SU-DHL-6 (cell line): ENCODE results near the gene RNASE4.

Experiments
- H2AFZ ChIP-seq: fragments of 200-600 bp; sonication (generic); 2 replicates; pipeline ENCODE4 v1.6.1; 2014; ENCODE audit warnings: low read depth, mild to moderate bottlenecking, moderate library complexity, mixed read lengths, antibody characterized with exemption, low read length; ENCODE audit not compliant: severe bottlenecking
- H3F3A ChIP-seq: fragments of 200-600 bp; shearing (Covaris generic); 2 replicates; pipeline ENCODE4 v1.6.0; 2016; ENCODE audit warnings: antibody characterized with exemption, mild to moderate bottlenecking; ENCODE audit not compliant: insufficient read depth
- H3K27ac ChIP-seq: fragments of 200-600 bp; sonication (generic); 2 replicates; pipeline ENCODE4 v1.5.1; 2016; ENCODE audit warnings: low read depth, mild to moderate bottlenecking, low read length, moderate library complexity, mixed read lengths
- H3K27me3 ChIP-seq: fragments of 200-600 bp; sonication (generic), shearing (Covaris generic); 2 replicates; pipeline ENCODE4 v1.6.0; 2014; ENCODE audit warnings: mild to moderate bottlenecking, low read length
- H3K36me3 ChIP-seq: fragments of 200-600 bp; sonication (generic); 2 replicates; pipeline ENCODE4 v1.6.1; 2014; ENCODE audit warnings: mild to moderate bottlenecking, low read length, mixed read lengths
- H3K4me2 ChIP-seq: fragments of 300-600, 200-600 bp; shearing (Covaris generic), sonication (generic); 2 replicates; pipeline ENCODE4 v1.6.0; 2014; ENCODE audit warnings: low read length, low read depth, mild to moderate bottlenecking; ENCODE audit not compliant: poor library complexity, severe bottlenecking
- H3K4me3 ChIP-seq: fragments of 200-600 bp; sonication (generic); 2 replicates; pipeline ENCODE4 v1.5.1; 2014; ENCODE audit warnings: antibody characterized with exemption, low read length, mild to moderate bottlenecking, mixed read lengths; ENCODE audit not compliant: insufficient read depth, poor library complexity, severe bottlenecking
- H3K79me2 ChIP-seq: fragments of 200-600 bp; sonication (generic); 2 replicates; pipeline ENCODE4 v1.6.1; 2014; ENCODE audit warnings: mild to moderate bottlenecking, low read length, moderate library complexity; ENCODE audit not compliant: insufficient read depth
- H3K9ac ChIP-seq: fragments of 200-600 bp; sonication (generic); 2 replicates; pipeline ENCODE4 v1.7.0; 2014; ENCODE audit warnings: mild to moderate bottlenecking, low read length
- H3K9me2 ChIP-seq: fragments of 200-600 bp; sonication (generic); replicated peaks from 2 replicates; pipeline ENCODE4 v1.6.1; 2014; ENCODE audit warnings: low read length; ENCODE audit not compliant: insufficient read depth
- H3K9me3 ChIP-seq: fragments of 200-600 bp; sonication (generic); 2 replicates; pipeline ENCODE4 v1.6.1; 2014; ENCODE audit warnings: low read length, mixed read lengths; ENCODE audit not compliant: insufficient read depth
- H4K20me1 ChIP-seq: fragments of 200-600 bp; sonication (generic); 2 replicates; pipeline ENCODE4 v1.6.1; 2014; ENCODE audit warnings: low read depth, mild to moderate bottlenecking, antibody characterized with exemption, low read length, moderate library complexity, mixed read lengths
- EZH2phosphoT487 ChIP-seq: fragments of 200-600 bp; sonication (generic), shearing (Covaris generic); conservative IDR thresholded peaks from 2 replicates; pipeline ENCODE4 v1.6.1; 2018; ENCODE audit warnings: mild to moderate bottlenecking, antibody characterized with exemption, low read length, moderate library complexity, mixed read lengths
- TF ChIP-seq, protein P1 (sequence below): fragments of 200-600 bp; sonication (generic); IDR thresholded peaks from one replicate; pipeline ENCODE4 v1.5.1; 2017; ENCODE audit warnings: antibody characterized with exemption, mild to moderate bottlenecking, low read length, moderate library complexity; ENCODE audit not compliant: insufficient read depth, poor library complexity, severe bottlenecking

Gene RNASE4

DNA sequence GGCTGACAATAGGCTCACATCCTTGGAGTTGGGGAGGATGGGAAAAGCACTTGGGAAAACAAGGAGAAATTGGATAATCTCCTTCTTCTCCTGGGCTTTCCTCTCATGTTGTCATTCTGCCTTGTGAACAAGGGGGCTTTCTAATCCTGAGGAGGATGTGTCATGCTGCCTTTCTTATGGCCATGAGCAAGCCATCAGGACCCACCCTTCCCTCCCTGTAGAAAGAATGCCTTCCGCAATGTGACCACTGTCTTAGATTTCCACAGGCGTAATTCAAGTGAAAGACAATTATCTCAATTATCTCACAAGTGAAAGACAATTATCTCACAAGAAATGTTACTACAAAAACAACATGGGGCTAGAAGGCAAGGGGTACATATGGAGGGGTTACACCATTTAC, 39.8 kb upstream of the RNASE4 start:
- Histone ChIP-seq H3F3A (no peaks in the 10 kb centered on the region), H3K4me2 (no peak overlapping the region), H3K36me3 (no peaks in the 10 kb centered on the region), H3K4me3 (no peak overlapping the region), H3K27me3 (no peaks in the 10 kb centered on the region), H3K79me2 (no peaks in the 10 kb centered on the region), H3K27ac (no peak overlapping the region), H4K20me1 (no peaks in the 10 kb centered on the region), H3K9ac (no peak overlapping the region), H3K9me2 (no peaks in the 10 kb centered on the region), H3K9me3 (no peaks in the 10 kb centered on the region), H2AFZ (no peak overlapping the region)
- no peak for TF ChIP-seq EZH2phosphoT487
- TF ChIP-seq, protein P1, sequence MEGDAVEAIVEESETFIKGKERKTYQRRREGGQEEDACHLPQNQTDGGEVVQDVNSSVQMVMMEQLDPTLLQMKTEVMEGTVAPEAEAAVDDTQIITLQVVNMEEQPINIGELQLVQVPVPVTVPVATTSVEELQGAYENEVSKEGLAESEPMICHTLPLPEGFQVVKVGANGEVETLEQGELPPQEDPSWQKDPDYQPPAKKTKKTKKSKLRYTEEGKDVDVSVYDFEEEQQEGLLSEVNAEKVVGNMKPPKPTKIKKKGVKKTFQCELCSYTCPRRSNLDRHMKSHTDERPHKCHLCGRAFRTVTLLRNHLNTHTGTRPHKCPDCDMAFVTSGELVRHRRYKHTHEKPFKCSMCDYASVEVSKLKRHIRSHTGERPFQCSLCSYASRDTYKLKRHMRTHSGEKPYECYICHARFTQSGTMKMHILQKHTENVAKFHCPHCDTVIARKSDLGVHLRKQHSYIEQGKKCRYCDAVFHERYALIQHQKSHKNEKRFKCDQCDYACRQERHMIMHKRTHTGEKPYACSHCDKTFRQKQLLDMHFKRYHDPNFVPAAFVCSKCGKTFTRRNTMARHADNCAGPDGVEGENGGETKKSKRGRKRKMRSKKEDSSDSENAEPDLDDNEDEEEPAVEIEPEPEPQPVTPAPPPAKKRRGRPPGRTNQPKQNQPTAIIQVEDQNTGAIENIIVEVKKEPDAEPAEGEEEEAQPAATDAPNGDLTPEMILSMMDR = no peak

DNA sequence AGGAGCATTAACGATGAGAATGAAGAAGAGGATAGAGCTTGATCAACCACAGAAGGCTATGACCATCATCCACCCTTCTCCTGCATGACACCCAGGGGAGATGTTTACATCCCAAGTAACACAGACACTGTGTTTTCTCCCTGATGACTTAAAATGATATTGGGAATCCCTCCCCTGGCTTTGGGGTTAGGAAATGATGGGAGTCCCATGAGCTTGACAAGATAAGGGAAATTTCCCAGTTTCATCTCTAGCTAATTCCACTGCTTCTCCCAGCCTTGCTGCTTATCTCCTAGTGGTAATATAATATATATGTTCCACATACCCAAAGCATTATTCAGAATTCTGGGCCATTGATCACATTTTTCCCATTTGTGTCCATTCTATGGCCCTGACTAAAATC, 38.9 kb upstream of the RNASE4 start:
- H4K20me1 ChIP-seq = no peaks in the 10 kb centered on the region
- H3K9me2 ChIP-seq = no peaks in the 10 kb centered on the region
- no peak overlapping the region for H2AFZ ChIP-seq
- no peak overlapping the region for H3K27ac ChIP-seq
- H3K79me2 ChIP-seq = no peaks in the 10 kb centered on the region
- H3K27me3 ChIP-seq = no peaks in the 10 kb centered on the region
- TF ChIP-seq, protein P1 = no peak
- no peak for TF ChIP-seq EZH2phosphoT487
- no peaks in the 10 kb centered on the region for H3F3A ChIP-seq
- no peak overlapping the region for H3K4me2 ChIP-seq
- no peak overlapping the region for H3K9ac ChIP-seq
- no peaks in the 10 kb centered on the region for H3K9me3 ChIP-seq
- no peaks in the 10 kb centered on the region for H3K36me3 ChIP-seq
- no peak overlapping the region for H3K4me3 ChIP-seq

DNA sequence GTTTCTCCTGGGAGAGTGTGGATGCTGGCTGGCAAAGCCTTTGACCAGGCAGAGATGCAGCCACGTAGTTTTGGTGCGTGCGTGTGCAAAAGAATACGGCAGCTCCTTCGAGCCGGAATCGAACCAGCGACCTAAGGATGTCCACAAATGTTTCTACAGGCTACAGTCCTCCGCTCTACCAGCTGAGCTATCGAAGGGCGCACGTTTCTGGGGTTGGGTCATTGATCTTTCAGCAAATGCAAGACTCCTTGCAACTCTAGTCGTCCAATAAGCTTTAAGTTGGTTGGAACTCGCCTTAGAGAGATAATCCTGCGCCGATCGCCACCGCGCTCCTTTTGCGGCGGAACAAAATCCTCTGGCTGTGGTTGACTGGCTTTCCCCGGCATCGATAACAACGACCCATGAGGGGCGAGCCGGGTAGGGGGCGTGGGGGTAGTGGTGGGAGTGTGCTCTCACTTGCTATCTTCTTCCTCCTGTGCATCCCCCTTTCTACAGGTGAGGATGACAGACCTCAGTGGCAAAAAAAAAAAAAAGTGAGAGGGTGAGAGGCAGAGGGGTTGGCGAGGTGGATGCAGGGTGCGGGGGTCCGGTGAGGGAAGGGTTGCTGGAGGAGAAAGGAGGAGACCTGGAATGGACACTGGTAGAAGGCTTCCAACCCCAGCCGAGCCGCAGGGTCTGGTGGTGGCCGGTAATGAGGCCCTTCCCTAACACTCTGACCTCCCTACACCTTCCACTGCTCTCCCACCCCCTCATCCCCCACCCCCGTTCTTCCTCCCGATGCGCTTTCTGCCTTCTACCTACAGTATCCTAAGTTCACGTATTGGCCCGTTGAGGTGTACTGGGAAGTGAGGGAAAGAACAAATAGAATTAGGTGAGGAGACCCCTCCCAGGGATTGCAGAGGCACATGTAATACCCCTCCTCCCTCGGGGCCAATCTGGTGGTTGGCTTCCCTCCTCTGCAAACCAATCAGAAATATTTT, 31.1 kb upstream of the RNASE4 start:
- H3K27ac ChIP-seq = no peak overlapping the region
- TF ChIP-seq, protein P1 = no peak
- no peak for TF ChIP-seq EZH2phosphoT487
- no peaks in the 10 kb centered on the region for H3K9me3 ChIP-seq
- no peak overlapping the region for H3K9ac ChIP-seq
- H3F3A ChIP-seq = no peaks in the 10 kb centered on the region
- no peak overlapping the region for H3K4me3 ChIP-seq
- H3K9me2 ChIP-seq = no peaks in the 10 kb centered on the region
- no peaks in the 10 kb centered on the region for H4K20me1 ChIP-seq
- no peaks in the 10 kb centered on the region for H3K27me3 ChIP-seq
- no peaks in the 10 kb centered on the region for H3K36me3 ChIP-seq
- H3K79me2 ChIP-seq = no peaks in the 10 kb centered on the region
- H3K4me2 ChIP-seq = no peak overlapping the region
- no peak overlapping the region for H2AFZ ChIP-seq
